NCI-H2107 (cell line): ENCODE measurements around the gene MPC1.
"Not testable (repeated sequence)": the region's sequence is repeated elsewhere in the genome, so short reads cannot be mapped to it uniquely, and the experiment has no call there.

Source experiments
- DNase-seq: peaks from one replicate; lab custom pipeline; 2025; lab: John Stamatoyannopoulos, UW

MPC1 gene

GRCh38 chr6:166381381-166381732, 1.4 kb downstream of the MPC1 start:
- no peak for DNase-seq

DNA sequence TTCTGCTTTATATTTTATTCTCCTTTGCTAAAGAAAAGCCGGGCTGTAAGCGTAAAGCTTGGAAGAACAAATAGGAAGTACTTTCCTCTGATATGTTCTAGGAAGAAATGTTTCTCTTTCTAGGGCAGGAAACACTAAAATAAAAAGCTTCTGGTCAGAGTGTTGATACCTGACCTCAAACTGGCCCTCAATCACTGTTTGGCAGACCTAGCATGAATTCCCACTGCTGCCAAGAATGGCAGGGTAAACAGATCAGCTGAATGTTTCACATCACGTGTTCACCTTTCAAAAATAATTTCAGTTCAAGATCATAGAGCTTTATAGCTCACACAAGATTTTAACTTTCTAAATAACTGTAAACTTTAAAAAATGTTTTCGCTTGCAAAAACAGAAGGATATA, 2.9 kb downstream of the MPC1 start:
- no peak for DNase-seq

DNA sequence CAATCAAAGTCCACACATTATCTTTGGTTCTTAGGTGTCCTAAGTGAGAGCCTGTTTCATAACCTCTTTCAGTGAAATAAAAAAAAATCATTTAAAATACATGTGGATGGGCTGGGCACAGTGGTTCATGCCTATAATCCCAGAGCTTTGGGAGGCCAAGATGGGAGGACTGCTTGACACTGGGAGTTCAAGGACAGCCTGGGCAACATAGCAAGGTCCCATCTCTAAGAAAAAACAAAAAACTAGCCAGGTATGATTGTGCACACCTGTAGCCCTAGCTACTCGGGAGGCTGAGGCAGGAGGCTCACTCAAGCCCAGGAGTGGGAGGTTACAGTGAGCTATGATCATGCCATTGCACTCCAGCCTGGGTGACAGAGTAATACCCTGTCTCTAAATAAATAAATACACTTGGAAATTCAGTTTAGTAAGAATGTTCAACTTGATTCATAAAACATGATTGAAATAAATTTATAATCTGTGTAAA, 3.6 kb downstream of the MPC1 start:
- no peak for DNase-seq

- no peak for DNase-seq
Observed at GRCh38 chr6:166377721-166378120, 5.0 kb downstream of the MPC1 start.

DNA sequence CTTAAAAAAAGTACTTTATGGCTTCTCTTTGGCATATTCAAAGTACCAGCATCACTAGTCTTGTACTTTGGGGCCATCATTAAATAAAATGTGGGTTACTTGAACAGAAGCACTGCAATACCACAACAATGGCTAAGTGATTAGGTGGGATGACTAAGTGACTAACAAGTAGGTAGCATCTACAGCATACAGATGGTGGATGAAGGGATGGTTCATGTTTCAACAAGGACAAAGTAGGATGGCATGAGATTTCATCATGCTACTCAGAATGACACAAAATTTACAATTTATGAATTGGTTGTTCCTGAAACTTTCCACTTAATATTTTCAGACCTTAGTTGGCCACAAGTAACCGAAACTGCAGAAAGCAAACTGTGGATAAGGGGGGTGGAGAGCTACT, 7.7 kb downstream of the MPC1 start:
- DNase-seq, result no peak

- no peak for DNase-seq
Observed at GRCh38 chr6:166370489-166370888, 12.3 kb downstream of the MPC1 start.

- no peak for DNase-seq
Observed at GRCh38 chr6:166369782-166370181, 13.0 kb downstream of the MPC1 start.

DNA sequence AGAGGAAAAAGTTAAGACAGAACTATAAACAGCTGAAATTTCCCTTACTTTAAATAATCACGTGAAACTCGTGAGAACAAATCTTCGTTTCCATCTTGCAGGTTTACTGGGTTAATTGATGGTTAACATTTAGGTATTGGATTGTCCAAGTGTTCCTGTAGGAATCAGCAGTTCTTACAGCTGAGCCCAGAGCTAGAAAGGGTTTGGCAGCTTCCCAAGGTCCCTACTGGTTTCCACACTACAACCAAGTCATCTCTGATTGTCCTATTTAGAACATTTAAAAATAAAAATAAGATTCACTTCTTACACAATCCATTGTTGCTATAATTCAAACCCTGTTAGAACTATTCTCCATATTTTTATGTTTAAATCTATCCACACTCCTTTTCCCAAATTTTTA, 15.8 kb downstream of the MPC1 start:
- no peak for DNase-seq

GRCh38 chr6:166365806-166366205, 16.9 kb downstream of the MPC1 start:
- DNase-seq, result no peak

GRCh38 chr6:166365221-166365620, 17.5 kb downstream of the MPC1 start:
- DNase-seq, result no peak

DNA sequence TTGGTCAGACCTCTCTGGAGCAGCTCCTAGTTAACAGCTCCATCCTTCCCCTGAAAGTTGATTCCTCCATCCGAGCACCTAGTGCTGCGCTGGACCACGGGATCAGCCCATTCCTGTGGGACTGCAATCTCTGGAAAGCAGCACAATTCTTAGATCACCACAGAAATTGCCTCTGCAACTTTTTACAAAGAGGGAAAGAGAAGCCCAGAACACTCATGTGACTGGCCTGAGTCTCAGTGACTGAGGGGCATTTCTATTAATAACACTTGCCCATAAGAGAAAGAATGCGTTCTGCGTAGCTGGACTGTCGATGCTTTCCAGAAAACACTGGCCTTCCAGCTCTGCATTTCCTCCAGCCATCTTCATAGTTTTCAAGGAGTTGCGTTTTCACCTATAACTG, 18.3 kb downstream of the MPC1 start:
- no peak for DNase-seq

DNA sequence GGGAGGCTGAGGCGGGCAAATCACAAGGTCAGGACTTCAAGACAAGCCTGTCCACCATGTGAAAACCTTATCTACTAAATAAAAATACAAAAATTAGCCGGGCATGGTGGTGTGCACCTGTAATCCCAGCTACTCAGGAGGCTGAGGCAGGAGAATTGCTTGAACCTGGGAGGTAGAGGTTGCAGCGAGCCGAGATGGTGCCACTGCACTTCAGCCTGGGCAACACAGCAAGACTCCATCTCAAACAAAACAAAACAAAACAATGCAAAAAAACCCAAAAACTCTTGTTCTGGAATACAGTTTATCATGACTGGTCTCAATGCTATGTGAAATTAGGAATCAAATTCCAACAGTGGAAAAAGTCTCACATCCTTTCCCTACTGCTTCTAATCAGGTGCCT, 20.3 kb downstream of the MPC1 start:
- not testable (repeated sequence) for DNase-seq

DNA sequence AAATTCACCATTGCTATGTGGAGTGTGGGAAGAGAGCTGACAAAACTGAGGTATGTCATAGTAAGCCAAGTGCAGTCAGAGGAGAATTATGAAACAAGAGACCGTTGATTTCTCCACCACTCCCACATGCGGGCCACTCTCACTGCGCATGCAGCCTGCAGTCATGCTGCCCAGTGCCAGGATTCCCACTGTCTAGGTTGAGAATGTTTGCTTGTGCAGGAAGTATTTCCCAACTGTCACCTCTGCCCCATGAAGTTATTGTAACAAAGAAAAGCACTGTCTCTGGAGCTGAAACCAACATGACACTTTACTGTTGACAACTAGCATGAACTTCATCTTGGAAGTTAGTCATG, 21.7 kb downstream of the MPC1 start:
- DNase-seq, result no peak

GRCh38 chr6:166360243-166361076, 22.3 kb downstream of the MPC1 start:
- no peak for DNase-seq

GRCh38 chr6:166355552-166355951, 27.2 kb downstream of the MPC1 start:
- no peak for DNase-seq

DNA sequence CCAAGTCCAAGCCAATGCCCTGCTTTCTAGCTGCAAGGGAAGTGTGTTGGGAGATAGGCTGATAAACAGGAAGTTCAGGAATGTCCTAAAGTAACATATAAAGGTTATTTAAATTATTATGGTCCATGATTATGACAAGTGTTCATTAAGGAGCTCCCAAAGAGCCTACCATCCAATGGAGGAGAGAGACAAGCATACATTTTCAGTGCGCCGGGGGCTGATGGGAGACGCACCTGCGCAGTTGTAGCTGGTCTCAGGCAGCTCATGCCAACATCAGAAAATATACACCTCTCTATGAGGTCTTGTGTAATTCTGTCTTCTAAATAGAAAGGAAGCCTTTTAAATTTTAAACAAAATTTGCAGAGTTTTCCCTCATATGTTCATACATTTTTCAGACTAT, 27.8 kb downstream of the MPC1 start:
- DNase-seq, result no peak

- DNase-seq, result no peak
Observed at GRCh38 chr6:166354143-166354542, 28.6 kb downstream of the MPC1 start.

GRCh38 chr6:166353507-166353906, 29.2 kb downstream of the MPC1 start:
- no peak for DNase-seq

DNA sequence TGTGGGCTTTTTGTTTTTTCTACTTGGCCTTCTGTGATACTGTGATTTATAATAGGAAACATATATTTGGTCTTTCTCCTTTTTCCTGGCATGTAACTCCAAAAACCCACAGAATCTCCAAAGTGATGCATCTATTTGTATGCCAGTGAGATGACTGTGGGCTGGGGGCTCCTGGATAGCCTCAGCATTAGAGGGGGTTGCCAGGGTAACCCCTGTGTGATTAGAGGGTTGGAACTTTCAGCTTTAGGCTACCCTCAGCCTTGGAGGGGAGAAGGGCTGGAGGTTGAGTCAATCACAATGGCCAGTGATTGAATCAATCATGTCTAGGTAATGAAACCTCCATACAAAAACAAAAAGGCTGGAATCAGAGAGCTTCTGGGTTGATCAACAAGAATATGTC, 29.8 kb downstream of the MPC1 start:
- DNase-seq, result no peak

DNA sequence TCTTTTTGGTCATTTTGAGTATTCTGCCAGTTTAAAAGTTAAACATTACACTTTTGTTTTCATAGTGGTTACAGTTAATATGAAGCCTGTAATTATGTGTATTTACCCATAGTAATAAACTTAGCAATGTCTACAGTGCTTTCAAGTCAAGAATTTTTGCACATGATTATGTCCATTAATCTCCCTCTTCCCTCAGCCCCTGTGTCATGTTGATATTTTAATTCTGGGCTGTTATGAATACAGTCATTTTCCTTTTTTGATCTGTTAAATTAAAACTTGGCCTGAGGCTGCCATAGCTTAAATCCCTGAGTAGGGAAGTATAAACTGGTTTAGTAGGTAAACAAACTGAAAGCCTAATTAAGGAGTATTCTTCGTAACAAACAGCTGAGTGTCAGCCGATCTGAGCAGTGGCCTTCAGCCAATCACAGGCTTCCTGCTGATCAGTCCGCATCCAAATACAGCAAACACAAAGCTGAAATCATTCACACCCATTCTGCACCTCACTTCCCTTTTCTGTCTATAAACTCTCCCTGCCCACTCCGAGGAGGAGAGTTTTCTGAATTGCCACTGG, 30.9 kb downstream of the MPC1 start:
- no peak for DNase-seq

- no peak for DNase-seq
Observed at GRCh38 chr6:166348305-166348949, 34.3 kb downstream of the MPC1 start.

DNA sequence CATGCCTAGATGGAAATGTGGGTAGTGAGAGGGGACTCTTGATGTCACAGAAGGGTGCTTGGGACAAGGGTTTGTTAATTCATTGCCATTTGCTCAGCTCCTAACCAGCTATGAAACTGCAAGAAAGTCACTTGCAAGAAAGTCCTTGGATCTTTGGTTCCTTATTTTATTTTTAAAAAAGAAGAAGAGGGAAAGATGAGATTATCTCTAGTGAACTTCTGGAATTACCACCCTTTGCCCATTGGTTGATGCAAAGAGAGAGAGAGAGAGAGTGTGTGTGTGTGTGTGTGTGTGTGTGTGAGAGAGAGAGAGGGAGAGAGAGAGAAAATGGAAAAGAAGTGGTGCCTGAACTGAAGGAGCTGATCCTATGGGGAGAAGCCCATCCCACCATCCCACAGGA, 35.8 kb downstream of the MPC1 start:
- no peak for DNase-seq

DNA sequence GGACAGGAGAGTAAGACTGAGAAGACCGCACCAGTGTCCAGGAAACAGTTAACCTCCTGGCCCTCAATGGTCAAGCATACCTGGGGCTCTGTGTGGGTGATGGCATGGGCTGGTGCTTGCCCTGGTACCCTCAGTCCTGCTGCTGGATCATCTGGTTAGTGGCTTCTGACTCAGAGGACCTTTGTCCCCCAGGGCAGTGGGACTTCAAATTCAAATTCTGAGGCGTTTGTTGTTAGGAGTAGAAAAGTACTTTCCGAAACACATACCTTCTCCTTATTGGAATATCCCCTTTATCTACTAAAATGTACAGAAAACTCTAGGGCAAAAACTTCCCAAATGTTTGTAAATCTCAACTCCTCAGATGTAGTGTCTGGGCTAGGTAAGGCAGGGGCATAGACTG, 36.3 kb downstream of the MPC1 start:
- no peak for DNase-seq
